Transverse colon (tissue), 4 donors: Measurements from ENCODE around the gene ARHGEF26. TPM values are rescaled to one million over a fixed set of nuclear protein-coding genes. Genes with fewer than 3 reads are reported as not detected.
A peak's percentile ranks its signal among the peaks of the same experiment; 100 is the strongest.

ENCODE experiments used
- DNase-seq: peaks from one replicate; pipeline ENCODE4 v3.0.0-alpha.2; 2019
- H3K27ac ChIP-seq, 4 donors: fragments of 200-600 bp; sonication (generic); 2 replicates each; pipeline ENCODE4 v1.5.1; 2016 to 2018; ENCODE audit warnings: inconsistent platforms in 4 of 4
- H3K27me3 ChIP-seq: fragments of 200-600 bp; sonication (generic); 2 replicates; pipeline ENCODE4 v1.5.1; 2017; ENCODE audit warnings: inconsistent platforms
- H3K36me3 ChIP-seq, 4 donors: fragments of 200-600 bp; sonication (generic); 2 replicates each; pipeline ENCODE4 v1.5.1; 2017 to 2019; ENCODE audit warnings: inconsistent platforms in 4 of 4
- H3K4me1 ChIP-seq, 4 donors: fragments of 200-600 bp; sonication (generic); 2 replicates each; pipeline ENCODE4 v1.5.1; 2017 to 2020; ENCODE audit warnings: inconsistent platforms in 4 of 4
- H3K4me3 ChIP-seq, 4 donors: fragments of 200-600 bp; sonication (generic); 1 replicate in 1 of 4; 2 replicates in 3 of 4; pipeline versions ENCODE4 v1.5.1 to v1.6.1; 2017 to 2019; ENCODE audit warnings: inconsistent platforms in 4 of 4
- H3K9me3 ChIP-seq, 2 donors: fragments of 200-600 bp; sonication (generic); 2 replicates each; pipeline ENCODE4 v1.5.1; 2017 to 2019; ENCODE audit warnings: inconsistent platforms in 2 of 2
- CTCF ChIP-seq, 5 experiments: fragments of 200-600 bp in 3 of 5; fragments of 450-650 bp in 2 of 5; sonication (generic) in 3 of 5; IDR thresholded peaks; 1 replicate in 2 of 5; 2 replicates in 3 of 5; pipeline ENCODE4 v1.5.1; 2016 to 2017; ENCODE audit warnings: antibody characterized with exemption in 5 of 5, inconsistent platforms in 3 of 5, mild to moderate bottlenecking in 2 of 5, moderate library complexity in 1 of 5
- EP300 ChIP-seq: sonication (generic); formaldehyde crosslinking; IDR thresholded peaks from one replicate; pipeline ENCODE4 v1.6.1; 2017; ENCODE audit warnings: antibody characterized with exemption, low read depth
- POLR2A ChIP-seq: fragments of 450-650 bp; IDR thresholded peaks from one replicate; pipeline ENCODE4 v1.6.1; 2016; ENCODE audit warnings: antibody characterized with exemption, mild to moderate bottlenecking, moderate library complexity
- POLR2AphosphoS5 ChIP-seq, 3 donors: sonication (generic); formaldehyde crosslinking; IDR thresholded peaks; one replicate each; pipeline ENCODE4 v1.6.1; 2016; ENCODE audit warnings: antibody characterized with exemption in 3 of 3
- WGBS, 2 donors: methylation state at CpG; one replicate each; pipeline ENCODE4 v1.1.5; 2018; ENCODE audit warnings: low coverage in 1 of 2; 5-methylcytosine and 5-hydroxymethylcytosine counted together
- in situ Hi-C, 4 donors: fragments of 200-750 bp; cut with MboI; loops; one replicate each; pipeline versions ENCODE4 v1.15.0 to v1.15.1; 2017; ENCODE audit warnings: low sequenced_read_pairs in 3 of 4, low pct_ligation_motif_present in 1 of 4, low pct_unique_long_range_greater_than_20kb in 1 of 4
- intact Hi-C: fragments of 100-400 bp; cut with DNase I; formaldehyde crosslinking; loops from one replicate; pipeline ENCODE4 v1.15.1; 2023; ENCODE audit warnings: low total_unique reads
- total RNA-seq, 4 donors: library from RNA; depleted of rRNA; stranded (reverse); fragments of >200 nt; gene quantifications; one replicate each; pipeline ENCODE4 v1.1.0, GENCODE V29; 2016

The ARHGEF26 gene
- total RNA-seq, 4 donors from 2014 or later: 8.6 to 15.0 (median 13.2) TPM

- Histone ChIP-seq H3K4me1 (peaks cover 0 to 15% (median 4%) of the 10 kb centered on the region in 4 donors), H3K36me3 (no peaks in the 10 kb centered on the region), H3K27me3 (no peaks in the 10 kb centered on the region), H3K4me3 (no peak overlapping the region), H3K27ac (peak overlapping the region in 2 of 4 donors; percentile 1 to 32), H3K9me3 (no peaks in the 10 kb centered on the region)
- WGBS, 2 donors: 44 to 66% methylated on average over 2 of the region's 2 CpGs
- intact Hi-C loops (no loop called here), in situ Hi-C loops (no loop called here)
- DNase-seq: no peak
- TF ChIP-seq EP300 (no peak), POLR2A (no peak)
These were observed 54.8 kb downstream of the ARHGEF26 start for GRCh38 chr3:154176036-154176435.

- no peak for TF ChIP-seq CTCF (IDR thresholded peaks at IDR 0.05)
- no peak for TF ChIP-seq POLR2A
- no peak for TF ChIP-seq EP300
- TF ChIP-seq POLR2AphosphoS5 (IDR thresholded peaks at IDR 0.05): no peak
- peak overlapping the region in 2 of 4 donors; percentile 19 to 32 for H3K27ac ChIP-seq
- H3K36me3 ChIP-seq: no peaks in the 10 kb centered on the region
- in situ Hi-C loops (no loop called here), intact Hi-C loops (no loop called here)
- DNase-seq: no peak
- 69 to 100% methylated on average over 1 of the region's 1 CpG for WGBS, 2 donors
- peaks cover 0 to 26% (median 5%) of the 10 kb centered on the region in 4 donors for H3K4me1 ChIP-seq
- no peak overlapping the region for H3K4me3 ChIP-seq
- no peaks in the 10 kb centered on the region for H3K27me3 ChIP-seq
- H3K9me3 ChIP-seq: no peaks in the 10 kb centered on the region
These were observed 56.2 kb downstream of the ARHGEF26 start for GRCh38 chr3:154177406-154177805.

- intact Hi-C loops: no loop called here
- WGBS, 2 donors: 66 to 81% methylated on average over 3 of the region's 3 CpGs
- Histone ChIP-seq H3K27ac (peak overlapping the region in 1 of 4 donors; percentile 18), H3K4me1 (peaks cover 0 to 26% (median 5%) of the 10 kb centered on the region in 4 donors), H3K27me3 (no peaks in the 10 kb centered on the region), H3K4me3 (no peak overlapping the region), H3K36me3 (no peaks in the 10 kb centered on the region), H3K9me3 (no peaks in the 10 kb centered on the region)
- in situ Hi-C loops: no loop called here
- DNase-seq: no peak
- TF ChIP-seq EP300 (no peak), CTCF (IDR thresholded peaks at IDR 0.05) (no peak), POLR2AphosphoS5 (IDR thresholded peaks at IDR 0.05) (no peak), POLR2A (no peak)
These were observed 57.0 kb downstream of the ARHGEF26 start for GRCh38 chr3:154178172-154178571.

- TF ChIP-seq POLR2A (no peak), POLR2AphosphoS5 (IDR thresholded peaks at IDR 0.05) (peak; percentile 50 to 57 (median 52)), CTCF (IDR thresholded peaks at IDR 0.05) (no peak), EP300 (peak; percentile 90)
- intact Hi-C loops: no loop called here
- in situ Hi-C loops: no loop called here
- peak overlapping the region; percentile 49 to 78 (median 65) for H3K27ac ChIP-seq
- H3K36me3 ChIP-seq: no peaks in the 10 kb centered on the region
- H3K4me3 ChIP-seq: no peak overlapping the region
- no peaks in the 10 kb centered on the region for H3K9me3 ChIP-seq
- 68 to 74% methylated on average over 10 of the region's 10 CpGs for WGBS, 2 donors
- H3K27me3 ChIP-seq: no peaks in the 10 kb centered on the region
- peaks cover 0 to 15% (median 3%) of the 10 kb centered on the region in 4 donors for H3K4me1 ChIP-seq
- DNase-seq: no peak
These were observed 59.9 kb downstream of the ARHGEF26 start for GRCh38 chr3:154180836-154181691.
